K562 (cell line): ENCODE measurements around the gene PHF1. TPM values are rescaled to one million over a fixed set of nuclear protein-coding genes. Genes with fewer than 3 reads are reported as not detected.

Experiments used
- CREB5 ChIP-seq: fragments of 250-450 bp; sonication (Bioruptor Pico); IDR thresholded peaks from 2 replicates; pipeline ENCODE4 v1.5.0; 2020; ENCODE audit warnings: mild to moderate bottlenecking
- MEF2A ChIP-seq: IDR thresholded peaks from 2 replicates; pipeline ENCODE4 v1.6.1; 2011; ENCODE audit warnings: low read depth, mild to moderate bottlenecking, low read length, moderate library complexity; ENCODE audit not compliant: control insufficient read depth
- MLX ChIP-seq, 2 experiments: fragments of 450-650 bp in 1 of 2; sonication (generic) in 1 of 2; formaldehyde crosslinking; conservative IDR thresholded peaks; 2 replicates each; pipeline versions ENCODE4 v1.4.0 to v1.8.1; 2020 to 2022; ENCODE audit warnings: mild to moderate bottlenecking in 1 of 2, missing genetic modification reagents in 1 of 2
- POLR2AphosphoS5 ChIP-seq: IDR thresholded peaks from 2 replicates; pipeline ENCODE4 v1.6.1; 2011; ENCODE audit warnings: mild to moderate bottlenecking, low read depth, low read length, moderate library complexity; ENCODE audit not compliant: control insufficient read depth, insufficient read depth
- PRPF4 ChIP-seq: fragments of 200-400 bp; formaldehyde crosslinking; IDR thresholded peaks from one replicate; pipeline ENCODE4 v1.6.1; 2017; ENCODE audit warnings: low read length, low read depth, mild to moderate bottlenecking; ENCODE audit not compliant: insufficient read depth, poor library complexity, severe bottlenecking
- SAP30 ChIP-seq: fragments of 200-600 bp; sonication (generic); IDR thresholded peaks from 2 replicates; pipeline ENCODE4 v1.6.1; 2012; ENCODE audit warnings: borderline replicate concordance, low read depth, mild to moderate bottlenecking, moderate library complexity, low read length, control low read depth, inconsistent platforms; ENCODE audit not compliant: insufficient read depth, poor library complexity, severe bottlenecking
- TBP ChIP-seq: optimal IDR thresholded peaks from 2 replicates; pipeline ENCODE3; 2011; ENCODE audit warnings: low read depth, low read length, improper control_type of control experiment
- ZBTB40 ChIP-seq, 2 experiments: fragments of 450-650 bp in 1 of 2; sonication (generic) in 1 of 2; formaldehyde crosslinking in 1 of 2; IDR thresholded peaks; 2 replicates each; pipeline versions ENCODE4 v1.7.1 to v1.9.0; 2016 to 2022; ENCODE audit warnings: inconsistent platforms in 1 of 2, mild to moderate bottlenecking in 1 of 2, missing genetic modification reagents in 1 of 2
- ZKSCAN1 ChIP-seq: fragments of 150-350 bp; IDR thresholded peaks from 2 replicates; pipeline ENCODE4 v1.6.1; 2016; ENCODE audit warnings: low read depth, low read length
- polyA plus RNA-seq, 8 experiments: library from polyadenylated mRNA; depleted of rRNA in 4 of 8; stranded (reverse) in 5 of 8; unstranded in 3 of 8; fragments of >200 nt; fragmentation: Nextera tagmentation in 2 of 8; fragmentation: Illumina TruSeq in 1 of 8; extraction: Ambion mirVana in 2 of 8; extraction: Trizol in 1 of 8; gene quantifications; 2 replicates each; pipeline versions ENCODE4 v1.2.1 to v1.2.3, GENCODE V29; 2011 to 2014; ENCODE audit warnings: inconsistent platforms in 1 of 8, missing spikeins in 1 of 8
- total RNA-seq, 7 experiments: library from RNA; depleted of rRNA in 6 of 7; stranded (reverse); fragments of >200 nt in 6 of 7; fragmentation: Illumina TruSeq in 2 of 7; extraction: Trizol in 2 of 7; gene quantifications; 2 replicates each; pipeline versions ENCODE4 v1.2.1 to v1.2.3, GENCODE V29; 2011 to 2021; ENCODE audit warnings: low replicate concordance in 1 of 7

PHF1 gene
- total and polyA plus RNA-seq, 9 of the 15 experiments (the other 6 are each of a cell fraction or from before 2014, with no cell fraction given), result 3.7 to 64.2 (median 33.7) TPM

- no peak for TF ChIP-seq CREB5 (CRISPR knock-in tag)
- TF ChIP-seq ZBTB40 (IDR thresholded peaks at IDR 0.05), result 0 out of 2 replicates have a peak, but pooled peaks have one; percentile 35
- TF ChIP-seq ZBTB40 (CRISPR knock-in tag; IDR thresholded peaks at IDR 0.05), result no peak
- no peak for TF ChIP-seq MEF2A
- no peak for TF ChIP-seq TBP
- TF ChIP-seq ZKSCAN1, result no peak
- TF ChIP-seq POLR2AphosphoS5, result no peak
- TF ChIP-seq SAP30, result no peak
- no peak for TF ChIP-seq MLX (CRISPR knock-in tag; conservative IDR thresholded peaks at IDR 0.05)
- TF ChIP-seq PRPF4, result no peak
Observed at GRCh38 chr6:33430991-33431879, 20.4 kb downstream of the PHF1 start (continued).
